Neural crest cell (in vitro differentiated cells): Measurements from ENCODE around the gene FRRS1. TPM values are rescaled to one million over a fixed set of nuclear protein-coding genes. Genes with fewer than 3 reads are reported as not detected.
"Not testable (repeated sequence)": the region's sequence is repeated elsewhere in the genome, so short reads cannot be mapped to it uniquely, and the experiment has no call there.

Experiments used
- DNase-seq: peaks from one replicate; pipeline ENCODE4 v3.0.0; 2021; ENCODE audit warnings: low read depth, mixed read lengths, low spot score
- H3K27ac Mint-ChIP-seq: one replicate; pipeline ENCODE4 v1.8.0; 2021; ENCODE audit warnings: mild to moderate bottlenecking, mixed read lengths; ENCODE audit not compliant: unreplicated experiment
- H3K27me3 Mint-ChIP-seq: 2 replicates; pipeline ENCODE4 v1.8.0; 2021; ENCODE audit warnings: low read depth, mild to moderate bottlenecking, mixed read lengths
- H3K36me3 Mint-ChIP-seq: 2 replicates; pipeline ENCODE4 v1.8.0; 2021; ENCODE audit warnings: low read depth, mild to moderate bottlenecking, mixed read lengths
- H3K4me1 Mint-ChIP-seq: 2 replicates; pipeline ENCODE4 v1.8.0; 2021; ENCODE audit warnings: mixed read lengths
- H3K4me3 Mint-ChIP-seq: one replicate; pipeline ENCODE4 v1.8.0; 2021; ENCODE audit warnings: mild to moderate bottlenecking, mixed read lengths
- H3K9me3 Mint-ChIP-seq: 2 replicates; pipeline ENCODE4 v1.8.0; 2021; ENCODE audit warnings: mixed read lengths
- total RNA-seq: library from RNA; stranded (reverse); gene quantifications from 2 replicates; pipeline ENCODE4 v1.2.1, GENCODE V29; 2021
- TF ChIP-seq, protein P1 (sequence below): fragments of 200-600 bp; sonication (generic); conservative IDR thresholded peaks from 2 replicates; pipeline ENCODE4 v1.5.0; 2021; ENCODE audit warnings: antibody characterized with exemption, mild to moderate bottlenecking

FRRS1 gene
- total RNA-seq, 1 donor from 2014 or later = 8.2 TPM

DNA sequence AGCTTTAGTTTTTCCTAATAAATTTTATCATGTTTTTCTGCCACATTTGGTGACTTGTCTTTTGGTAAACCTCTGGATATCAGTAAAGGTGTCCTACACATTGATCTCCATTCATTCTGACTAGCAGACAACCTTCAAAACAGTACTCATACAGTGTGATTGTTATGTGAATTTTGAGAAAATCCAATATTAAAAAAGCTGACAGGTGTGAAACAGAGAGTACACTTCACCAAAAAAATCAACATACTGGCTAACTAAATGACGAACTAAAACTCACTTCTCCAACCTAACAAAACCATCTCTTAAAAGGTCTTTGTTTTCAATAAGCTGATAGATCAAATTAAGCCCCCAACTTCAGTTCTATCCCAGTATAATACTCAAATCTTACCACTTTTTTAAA lies 1.5 kb downstream of the FRRS1 start:
- H3K27ac Mint-ChIP-seq = no peak overlapping the region
- TF ChIP-seq, protein P1, sequence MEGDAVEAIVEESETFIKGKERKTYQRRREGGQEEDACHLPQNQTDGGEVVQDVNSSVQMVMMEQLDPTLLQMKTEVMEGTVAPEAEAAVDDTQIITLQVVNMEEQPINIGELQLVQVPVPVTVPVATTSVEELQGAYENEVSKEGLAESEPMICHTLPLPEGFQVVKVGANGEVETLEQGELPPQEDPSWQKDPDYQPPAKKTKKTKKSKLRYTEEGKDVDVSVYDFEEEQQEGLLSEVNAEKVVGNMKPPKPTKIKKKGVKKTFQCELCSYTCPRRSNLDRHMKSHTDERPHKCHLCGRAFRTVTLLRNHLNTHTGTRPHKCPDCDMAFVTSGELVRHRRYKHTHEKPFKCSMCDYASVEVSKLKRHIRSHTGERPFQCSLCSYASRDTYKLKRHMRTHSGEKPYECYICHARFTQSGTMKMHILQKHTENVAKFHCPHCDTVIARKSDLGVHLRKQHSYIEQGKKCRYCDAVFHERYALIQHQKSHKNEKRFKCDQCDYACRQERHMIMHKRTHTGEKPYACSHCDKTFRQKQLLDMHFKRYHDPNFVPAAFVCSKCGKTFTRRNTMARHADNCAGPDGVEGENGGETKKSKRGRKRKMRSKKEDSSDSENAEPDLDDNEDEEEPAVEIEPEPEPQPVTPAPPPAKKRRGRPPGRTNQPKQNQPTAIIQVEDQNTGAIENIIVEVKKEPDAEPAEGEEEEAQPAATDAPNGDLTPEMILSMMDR = no peak
- H3K4me1 Mint-ChIP-seq = peaks cover 52% of the 10 kb centered on the region
- H3K9me3 Mint-ChIP-seq = no peaks in the 10 kb centered on the region
- DNase-seq = no peak
- no peaks in the 10 kb centered on the region for H3K27me3 Mint-ChIP-seq
- peak overlapping the region; percentile 75 for H3K4me3 Mint-ChIP-seq
- H3K36me3 Mint-ChIP-seq = no peaks in the 10 kb centered on the region

DNA sequence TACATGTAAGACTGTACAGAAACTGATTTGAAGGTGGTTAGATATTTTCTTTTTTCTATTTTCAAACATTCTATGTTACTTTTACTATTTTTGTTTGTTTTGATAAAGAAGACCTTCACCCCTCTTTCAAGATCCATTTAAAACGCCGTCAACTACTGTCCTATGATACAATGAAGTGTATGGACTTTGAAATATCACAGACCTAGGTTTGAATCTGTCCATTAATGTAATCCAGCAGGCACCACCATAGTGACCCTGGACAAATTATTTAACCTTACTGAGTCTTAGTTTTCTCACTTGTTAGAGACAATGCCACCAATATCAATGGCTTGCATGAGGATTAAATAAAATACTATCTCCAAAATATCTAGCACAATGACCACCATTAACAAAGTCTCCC lies 2.0 kb downstream of the FRRS1 start:
- no peak overlapping the region for H3K27ac Mint-ChIP-seq
- peaks cover under 1% of the 10 kb centered on the region for H3K36me3 Mint-ChIP-seq
- H3K4me3 Mint-ChIP-seq = peak overlapping the region; percentile 75

DNA sequence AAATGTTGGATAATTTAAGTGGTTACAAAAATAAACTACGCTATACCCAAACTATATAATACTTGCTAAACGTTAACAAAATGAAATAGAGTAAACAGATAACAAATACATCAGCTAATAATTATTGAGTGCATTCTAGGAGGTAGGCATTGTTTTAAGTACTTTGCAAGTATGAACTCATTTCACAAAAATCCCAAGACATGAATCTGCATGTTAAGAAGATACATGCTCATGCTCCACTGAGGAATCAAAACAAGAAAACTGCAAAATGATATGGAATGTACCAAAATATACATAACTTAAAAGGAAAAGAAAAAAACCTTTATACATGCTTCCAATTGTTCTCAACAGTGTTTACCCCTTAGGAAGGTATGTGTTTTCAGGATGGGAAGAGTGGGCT lies 2.5 kb downstream of the FRRS1 start:
- no peak overlapping the region for H3K4me3 Mint-ChIP-seq
- peaks cover 5% of the 10 kb centered on the region for H3K36me3 Mint-ChIP-seq
- H3K27me3 Mint-ChIP-seq = no peaks in the 10 kb centered on the region
- no peak for DNase-seq
- no peak overlapping the region for H3K27ac Mint-ChIP-seq
- H3K9me3 Mint-ChIP-seq = no peaks in the 10 kb centered on the region
- TF ChIP-seq, protein P1 = no peak
- H3K4me1 Mint-ChIP-seq = peaks cover 51% of the 10 kb centered on the region

More for the DNA sequence above, 2.0 kb downstream of the FRRS1 start:
- DNase-seq = no peak
- H3K4me1 Mint-ChIP-seq = peaks cover 47% of the 10 kb centered on the region
- H3K27me3 Mint-ChIP-seq = no peaks in the 10 kb centered on the region
- no peaks in the 10 kb centered on the region for H3K9me3 Mint-ChIP-seq
- TF ChIP-seq, protein P1 = no peak

DNA sequence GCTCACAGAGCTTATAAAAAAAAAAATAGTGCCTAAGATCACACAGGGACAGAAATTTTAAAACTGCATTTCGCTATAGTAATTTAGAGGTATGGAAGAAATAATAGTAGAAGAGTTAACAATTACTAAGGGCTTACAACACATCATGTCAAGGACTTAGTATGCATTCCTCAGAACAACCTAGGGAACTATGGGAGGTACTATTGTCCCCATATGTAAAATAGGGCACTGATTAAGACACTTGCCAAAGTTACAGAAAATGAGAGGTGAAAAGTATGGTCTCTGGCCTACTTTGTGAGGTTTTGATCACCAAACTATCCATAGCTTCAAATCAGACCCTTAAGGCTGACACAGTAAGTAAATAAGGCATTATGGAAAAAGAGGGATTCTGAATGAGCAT lies 4.7 kb downstream of the FRRS1 start:
- Mint-ChIP-seq H3K4me3 (no peak overlapping the region), H3K27me3 (no peaks in the 10 kb centered on the region), H3K36me3 (peaks cover 5% of the 10 kb centered on the region), H3K9me3 (no peaks in the 10 kb centered on the region), H3K27ac (peak overlapping the region; percentile 9), H3K4me1 (peaks cover 43% of the 10 kb centered on the region)
- TF ChIP-seq, protein P1 = no peak
- DNase-seq = no peak

DNA sequence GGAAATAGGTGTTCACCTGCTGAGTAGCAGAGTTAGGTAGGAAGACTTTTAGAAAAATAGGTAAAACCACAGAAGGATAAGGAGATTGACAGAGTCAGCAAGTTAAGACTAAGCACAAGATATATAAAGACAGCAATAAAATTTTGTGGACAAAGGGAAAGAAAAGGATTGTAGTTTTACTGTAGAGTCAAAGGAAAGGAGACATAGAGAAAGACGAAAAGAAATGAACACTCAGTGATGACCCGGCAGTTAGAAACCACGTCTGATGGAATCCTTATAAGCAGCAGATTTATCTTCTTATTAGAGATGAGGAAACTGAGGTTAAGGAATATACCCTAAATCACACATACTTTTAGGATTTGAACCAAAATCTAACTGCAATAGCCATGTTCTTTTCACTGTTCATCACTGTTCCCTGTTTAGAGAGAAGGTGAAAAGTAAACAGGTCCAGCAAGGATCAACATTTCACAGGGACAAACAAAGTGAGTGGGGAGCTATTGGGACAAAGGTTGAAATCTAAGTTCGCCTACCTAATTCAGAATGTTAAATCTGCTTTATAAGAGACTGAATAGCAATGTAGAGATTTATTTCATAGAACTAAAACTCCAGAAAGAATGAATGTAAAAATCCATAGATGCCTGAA lies 6.8 kb downstream of the FRRS1 start:
- peaks cover 32% of the 10 kb centered on the region for H3K4me1 Mint-ChIP-seq
- peak overlapping the region; percentile 0 for H3K4me3 Mint-ChIP-seq
- peaks cover 5% of the 10 kb centered on the region for H3K36me3 Mint-ChIP-seq
- no peak for DNase-seq
- TF ChIP-seq, protein P1 = no peak
- no peak overlapping the region for H3K27ac Mint-ChIP-seq
- no peaks in the 10 kb centered on the region for H3K9me3 Mint-ChIP-seq
- H3K27me3 Mint-ChIP-seq = no peaks in the 10 kb centered on the region

DNA sequence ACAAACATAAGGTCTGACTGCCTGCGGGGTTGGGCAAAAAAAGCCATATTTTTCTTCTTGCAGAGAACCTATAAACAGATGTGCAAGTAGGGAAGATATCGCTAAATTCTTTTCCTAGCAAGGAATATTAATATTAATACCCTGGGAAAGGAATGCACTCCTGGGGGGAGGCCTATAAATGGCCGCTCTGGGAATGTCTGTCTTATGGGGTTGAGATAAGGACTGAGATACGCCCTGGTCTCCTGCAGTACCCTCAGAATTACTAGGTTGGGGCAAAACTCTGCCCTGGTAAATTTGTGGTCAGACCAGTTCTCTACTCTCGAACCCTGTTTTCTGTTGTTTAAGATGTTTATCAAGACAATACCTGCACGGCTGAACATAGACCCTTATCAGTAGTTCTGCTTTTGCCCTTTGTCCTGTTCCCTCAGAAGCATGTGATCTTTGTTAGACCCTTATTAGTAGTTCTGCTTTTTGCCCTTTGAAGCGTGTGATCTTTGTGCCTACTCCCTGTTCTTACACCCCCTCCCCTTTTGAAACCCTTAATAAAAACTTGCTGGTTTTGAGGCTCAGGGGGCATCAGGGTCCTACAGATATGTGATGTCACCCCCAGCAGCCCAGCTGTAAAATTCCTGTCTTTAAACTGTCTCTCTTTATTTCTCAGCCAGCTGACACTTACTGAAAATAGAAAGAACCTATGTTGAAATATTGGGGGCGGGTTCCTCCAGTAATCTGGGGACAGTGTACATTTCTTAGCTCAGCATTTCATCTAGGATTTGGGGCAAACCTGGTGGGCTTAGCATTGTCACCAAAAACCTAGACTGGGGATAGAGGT lies 7.5 kb downstream of the FRRS1 start:
- DNase-seq, H3K36me3 Mint-ChIP-seq, H3K27me3 Mint-ChIP-seq, H3K9me3 Mint-ChIP-seq: not testable (repeated sequence)
- Mint-ChIP-seq H3K4me3 (peak overlapping the region; percentile 0), H3K4me1 (peaks cover 30% of the 10 kb centered on the region), H3K27ac (peak overlapping the region; percentile 71)
